OCI-LY7 (cell line): ENCODE data around the gene ADGRG3. TPM values are rescaled to one million over a fixed set of nuclear protein-coding genes. Genes with fewer than 3 reads are reported as not detected.

ENCODE experiments used
- BruUV-seq: library from RNA; stranded (reverse); fragments of 400-500 nt; replicated peaks from 2 replicates; lab custom pipeline; 2021; lab: Mats Ljungman, UMichigan
- CTCF ChIA-PET: fragments of 300-600 bp; sonication (Branson Sonifier 250); formaldehyde crosslinking; loops from one replicate; lab custom pipeline; 2022; ENCODE audit warnings: antibody characterized with exemption; ENCODE audit not compliant: unreplicated experiment; lab: Charles Lee
- POLR2A ChIA-PET: fragments of 300-600 bp; sonication (Branson Sonifier 250); formaldehyde crosslinking; loops from one replicate; lab custom pipeline; 2022; ENCODE audit warnings: antibody characterized with exemption; lab: Charles Lee
- DNase-seq: peaks from one replicate; pipeline ENCODE4 v3.0.0-alpha.2; 2015; ENCODE audit warnings: low spot score
- H2AFZ ChIP-seq: fragments of 200-600 bp; sonication (generic), shearing (Covaris generic); 2 replicates; pipeline ENCODE4 v1.6.1; 2014; ENCODE audit warnings: mild to moderate bottlenecking, antibody characterized with exemption, low read length, moderate library complexity
- H3K27ac ChIP-seq: fragments of 200-600 bp; sonication (generic); 2 replicates; pipeline ENCODE4 v1.5.1; 2014; ENCODE audit warnings: mixed run types, low read depth, mild to moderate bottlenecking, moderate library complexity, low read length, inconsistent platforms; ENCODE audit not compliant: poor library complexity, severe bottlenecking
- H3K36me3 ChIP-seq: fragments of 200-600 bp; sonication (generic); 2 replicates; pipeline ENCODE4 v1.6.1; 2014; ENCODE audit warnings: mild to moderate bottlenecking, antibody characterized with exemption, low read length, moderate library complexity, mixed read lengths; ENCODE audit not compliant: insufficient read depth
- H3K4me1 ChIP-seq: fragments of 200-600 bp; sonication (generic); 2 replicates; pipeline ENCODE4 v1.5.1; 2014; ENCODE audit warnings: mild to moderate bottlenecking, low read length; ENCODE audit not compliant: insufficient read depth, poor library complexity, severe bottlenecking
- H3K4me2 ChIP-seq: fragments of 200-600 bp; sonication (generic); 2 replicates; pipeline ENCODE4 v1.6.1; 2014; ENCODE audit warnings: mild to moderate bottlenecking, low read length
- H3K4me3 ChIP-seq: fragments of 200-600 bp; sonication (generic); 2 replicates; pipeline ENCODE4 v1.5.1; 2014; ENCODE audit warnings: mild to moderate bottlenecking, low read depth, low read length; ENCODE audit not compliant: poor library complexity, severe bottlenecking
- H3K79me2 ChIP-seq: fragments of 200-600 bp; sonication (generic); 2 replicates; pipeline ENCODE4 v1.6.1; 2016; ENCODE audit warnings: low read depth, mild to moderate bottlenecking, low read length, moderate library complexity, mixed read lengths; ENCODE audit not compliant: insufficient read depth
- H3K9me2 ChIP-seq: fragments of 200-600 bp; sonication (generic); 2 replicates; pipeline ENCODE4 v1.6.1; 2016; ENCODE audit warnings: mild to moderate bottlenecking, low read length, mixed read lengths; ENCODE audit not compliant: insufficient read depth
- H3K9me3 ChIP-seq: fragments of 200-600 bp; sonication (generic); 2 replicates; pipeline ENCODE4 v1.6.1; 2014; ENCODE audit warnings: mild to moderate bottlenecking, mixed run types, low read length, mixed read lengths
- H4K20me1 ChIP-seq: fragments of 200-600 bp; sonication (generic); 2 replicates; pipeline ENCODE4 v1.6.1; 2014; ENCODE audit warnings: mild to moderate bottlenecking, antibody characterized with exemption, low read length, moderate library complexity, mixed read lengths; ENCODE audit not compliant: insufficient read depth
- EZH2phosphoT487 ChIP-seq: fragments of 200-600 bp; sonication (generic); IDR thresholded peaks from 2 replicates; pipeline ENCODE4 v1.6.1; 2018; ENCODE audit warnings: low read depth, borderline replicate concordance, mild to moderate bottlenecking, mixed run types, antibody characterized with exemption, low read length, moderate library complexity, mixed read lengths
- intact Hi-C: fragments of 100-400 bp; cut with micrococcal nuclease; formaldehyde crosslinking; loops from one replicate; pipeline ENCODE4 v1.10.0; 2022; ENCODE audit not compliant: unreplicated experiment
- total RNA-seq, 2 experiments: library from RNA; depleted of rRNA in 1 of 2; stranded (reverse); fragments of >200 nt in 1 of 2; shearing (Covaris generic) in 1 of 2; gene quantifications; 2 replicates each; pipeline ENCODE4 v1.2.3, GENCODE V29; 2014 to 2022
- TF ChIP-seq, protein P1 (sequence below): fragments of 200-600 bp; sonication (generic); conservative IDR thresholded peaks from 2 replicates; pipeline ENCODE4 v1.5.1; 2014; ENCODE audit warnings: mild to moderate bottlenecking, antibody characterized with exemption, low read length, moderate library complexity, mixed read lengths

The ADGRG3 gene
- total RNA-seq, 2 experiments from 2014 or later: not detected

- ChIA-PET CTCF (no interaction called here), POLR2A (no interaction called here)
- H3K36me3 ChIP-seq: no peaks in the 10 kb centered on the region
- intact Hi-C loops: no loop called here
- no TSS peak for BruUV-seq
- H3K4me2 ChIP-seq: no peak overlapping the region
- H3K4me3 ChIP-seq: no peak overlapping the region
- no peaks in the 10 kb centered on the region for H4K20me1 ChIP-seq
- no peak overlapping the region for H3K27ac ChIP-seq
- no peaks in the 10 kb centered on the region for H3K9me2 ChIP-seq
- DNase-seq: no peak
- TF ChIP-seq, protein P1, sequence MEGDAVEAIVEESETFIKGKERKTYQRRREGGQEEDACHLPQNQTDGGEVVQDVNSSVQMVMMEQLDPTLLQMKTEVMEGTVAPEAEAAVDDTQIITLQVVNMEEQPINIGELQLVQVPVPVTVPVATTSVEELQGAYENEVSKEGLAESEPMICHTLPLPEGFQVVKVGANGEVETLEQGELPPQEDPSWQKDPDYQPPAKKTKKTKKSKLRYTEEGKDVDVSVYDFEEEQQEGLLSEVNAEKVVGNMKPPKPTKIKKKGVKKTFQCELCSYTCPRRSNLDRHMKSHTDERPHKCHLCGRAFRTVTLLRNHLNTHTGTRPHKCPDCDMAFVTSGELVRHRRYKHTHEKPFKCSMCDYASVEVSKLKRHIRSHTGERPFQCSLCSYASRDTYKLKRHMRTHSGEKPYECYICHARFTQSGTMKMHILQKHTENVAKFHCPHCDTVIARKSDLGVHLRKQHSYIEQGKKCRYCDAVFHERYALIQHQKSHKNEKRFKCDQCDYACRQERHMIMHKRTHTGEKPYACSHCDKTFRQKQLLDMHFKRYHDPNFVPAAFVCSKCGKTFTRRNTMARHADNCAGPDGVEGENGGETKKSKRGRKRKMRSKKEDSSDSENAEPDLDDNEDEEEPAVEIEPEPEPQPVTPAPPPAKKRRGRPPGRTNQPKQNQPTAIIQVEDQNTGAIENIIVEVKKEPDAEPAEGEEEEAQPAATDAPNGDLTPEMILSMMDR: no peak
- TF ChIP-seq EZH2phosphoT487: no peak
- H3K9me3 ChIP-seq: no peaks in the 10 kb centered on the region
- no peak overlapping the region for H2AFZ ChIP-seq
- H3K4me1 ChIP-seq: peaks cover 7% of the 10 kb centered on the region
- no peaks in the 10 kb centered on the region for H3K79me2 ChIP-seq
Measured at GRCh38 chr16:57695680-57696069, 27.6 kb downstream of the ADGRG3 start.

GRCh38 chr16:57696240-57696639 lies 28.1 kb downstream of the ADGRG3 start:
- intact Hi-C loops: no loop called here
- ChIA-PET CTCF (no interaction called here), POLR2A (no interaction called here)
- Histone ChIP-seq H3K79me2 (no peaks in the 10 kb centered on the region), H4K20me1 (no peaks in the 10 kb centered on the region), H2AFZ (no peak overlapping the region), H3K4me1 (peaks cover 7% of the 10 kb centered on the region), H3K4me2 (no peak overlapping the region), H3K36me3 (no peaks in the 10 kb centered on the region), H3K9me3 (no peaks in the 10 kb centered on the region), H3K9me2 (no peaks in the 10 kb centered on the region), H3K4me3 (no peak overlapping the region), H3K27ac (no peak overlapping the region)
- no TSS peak for BruUV-seq
- no peak for TF ChIP-seq EZH2phosphoT487
- TF ChIP-seq, protein P1: no peak
- no peak for DNase-seq

- no peak overlapping the region for H3K27ac ChIP-seq
- H4K20me1 ChIP-seq: no peaks in the 10 kb centered on the region
- no peak overlapping the region for H3K4me2 ChIP-seq
- POLR2A ChIA-PET: no interaction called here
- intact Hi-C loops: no loop called here
- BruUV-seq: no TSS peak
- no peak for DNase-seq
- no peaks in the 10 kb centered on the region for H3K9me3 ChIP-seq
- CTCF ChIA-PET: no interaction called here
- H3K9me2 ChIP-seq: no peaks in the 10 kb centered on the region
- peaks cover 7% of the 10 kb centered on the region for H3K4me1 ChIP-seq
- no peaks in the 10 kb centered on the region for H3K79me2 ChIP-seq
- H3K36me3 ChIP-seq: no peaks in the 10 kb centered on the region
- H2AFZ ChIP-seq: no peak overlapping the region
- TF ChIP-seq, protein P1: no peak
- TF ChIP-seq EZH2phosphoT487: no peak
- H3K4me3 ChIP-seq: no peak overlapping the region
Measured at GRCh38 chr16:57697896-57698537, 29.9 kb downstream of the ADGRG3 start.
